Activated CD4-positive, alpha-beta memory T cell treated with anti-CD3 and anti-CD28 coated beads, Interleukin-2, amount 10 ng/mL, durations not matched to agents 7 days and 5 days (primary cell): ENCODE results near the gene RPL27. TPM values are rescaled to one million over a fixed set of nuclear protein-coding genes. Genes with fewer than 3 reads are reported as not detected.

Experiments used
- CTCF ChIA-PET: fragments of 350-600 bp; sonication (Branson Sonifier 250); formaldehyde crosslinking; loops from one replicate; lab custom pipeline; 2021; ENCODE audit warnings: antibody characterized with exemption, inconsistent platforms; lab: Charles Lee
- POLR2A ChIA-PET: fragments of 350-600 bp; sonication (Branson Sonifier 250); formaldehyde crosslinking; loops from one replicate; lab custom pipeline; 2021; ENCODE audit warnings: antibody characterized with exemption; lab: Charles Lee
- DNase-seq: peaks from one replicate; pipeline ENCODE4 v3.0.0-alpha.2; 2020
- H3K27ac Mint-ChIP-seq: one replicate; pipeline ENCODE4 v1.8.0; 2021; ENCODE audit warnings: mild to moderate bottlenecking, mixed read lengths
- H3K27me3 Mint-ChIP-seq: one replicate; pipeline ENCODE4 v1.8.0; 2021; ENCODE audit warnings: mixed read lengths
- H3K36me3 Mint-ChIP-seq: one replicate; pipeline ENCODE4 v1.8.0; 2021; ENCODE audit warnings: low read depth, mixed read lengths
- H3K4me1 Mint-ChIP-seq: one replicate; pipeline ENCODE4 v1.8.0; 2021; ENCODE audit warnings: mixed read lengths
- H3K4me3 Mint-ChIP-seq: one replicate; pipeline ENCODE4 v1.8.0; 2021; ENCODE audit warnings: mild to moderate bottlenecking, mixed read lengths
- H3K9me3 Mint-ChIP-seq: one replicate; pipeline ENCODE4 v1.8.0; 2021; ENCODE audit warnings: mixed read lengths
- total RNA-seq, 2 experiments: library from RNA; stranded (reverse); gene quantifications; one replicate each; pipeline ENCODE4 v1.2.3, GENCODE V29; 2021

Gene RPL27
- total RNA-seq, 2 experiments from 2014 or later: 880 to 892 TPM

GRCh38 chr17:43043307-43043706, 45.1 kb downstream of the RPL27 start:
- ChIA-PET POLR2A (interaction anchor here (1.5 kb wide), 1 partner anchor 37 kb away, joined by 3 read pairs; the partner anchor contains the start of gene IFI35), CTCF (no interaction called here)
- no peak overlapping the region for H3K4me3 Mint-ChIP-seq
- no peaks in the 10 kb centered on the region for H3K9me3 Mint-ChIP-seq
- H3K27ac Mint-ChIP-seq: no peak overlapping the region
- no peaks in the 10 kb centered on the region for H3K4me1 Mint-ChIP-seq
- DNase-seq: no peak
- H3K27me3 Mint-ChIP-seq: no peaks in the 10 kb centered on the region
- peaks cover 38% of the 10 kb centered on the region for H3K36me3 Mint-ChIP-seq

GRCh38 chr17:43044024-43044423, 45.8 kb downstream of the RPL27 start:
- DNase-seq: no peak
- peaks cover 41% of the 10 kb centered on the region for H3K36me3 Mint-ChIP-seq
- H3K27ac Mint-ChIP-seq: no peak overlapping the region
- H3K4me3 Mint-ChIP-seq: no peak overlapping the region
- CTCF ChIA-PET: no interaction called here
- no peaks in the 10 kb centered on the region for H3K27me3 Mint-ChIP-seq
- no peaks in the 10 kb centered on the region for H3K4me1 Mint-ChIP-seq
- POLR2A ChIA-PET: no interaction called here
- no peaks in the 10 kb centered on the region for H3K9me3 Mint-ChIP-seq

GRCh38 chr17:43051969-43052368, 53.8 kb downstream of the RPL27 start:
- Mint-ChIP-seq H3K36me3 (peaks cover 63% of the 10 kb centered on the region), H3K27me3 (no peaks in the 10 kb centered on the region), H3K9me3 (no peaks in the 10 kb centered on the region), H3K4me1 (no peaks in the 10 kb centered on the region), H3K4me3 (no peak overlapping the region), H3K27ac (no peak overlapping the region)
- no peak for DNase-seq
- ChIA-PET POLR2A (no interaction called here), CTCF (no interaction called here)

Other genes starting within 250 kb of the RPL27 start
- not detected for gene RAMP2, start 237.2 kb upstream of the RPL27 start, total RNA-seq
- 10 to 100 TPM; 52.8 to 53.0 TPM for gene VPS25, start 225.0 kb upstream of the RPL27 start, total RNA-seq
- under 1 TPM; 0.18 to 0.20 TPM for gene WNK4, start 217.8 kb upstream of the RPL27 start, total RNA-seq
- gene COA3, start 199.7 kb upstream of the RPL27 start, total RNA-seq: 10 to 100 TPM; 35.1 to 37.0 TPM
- not detected for gene CNTD1, start 199.6 kb upstream of the RPL27 start, total RNA-seq
- 10 to 100 TPM; 95.6 to 96.8 TPM for gene BECN1, start 174.1 kb upstream of the RPL27 start, total RNA-seq
- 100 to 1,000 TPM; 101 to 104 TPM for gene PSME3, start 165.0 kb upstream of the RPL27 start, total RNA-seq
- gene AOC2, start 153.8 kb upstream of the RPL27 start, total RNA-seq: 1 to 10 TPM; 1.0 to 1.1 TPM
- gene AOC3, start 147.2 kb upstream of the RPL27 start, total RNA-seq: under 1 TPM; 0.50 to 0.53 TPM
- not detected for gene G6PC1, start 97.6 kb upstream of the RPL27 start, total RNA-seq
- gene AARSD1, start 34.0 kb upstream of the RPL27 start, total RNA-seq: 10 to 100 TPM; 27.9 to 28.5 TPM
- gene PTGES3L, start 18.3 kb upstream of the RPL27 start, total RNA-seq: under 1 TPM; 0.40 to 0.65 TPM
- gene RUNDC1, start 17.9 kb upstream of the RPL27 start, total RNA-seq: 10 to 100 TPM; 17.1 to 17.3 TPM
- gene IFI35, start 8.4 kb downstream of the RPL27 start, total RNA-seq: 100 to 1,000 TPM; 149 to 154 TPM
- 10 to 100 TPM; 15.0 to 16.6 TPM for gene VAT1, start 24.0 kb downstream of the RPL27 start, total RNA-seq
- not detected for gene RND2, start 26.8 kb downstream of the RPL27 start, total RNA-seq
- gene BRCA1, start 126.9 kb downstream of the RPL27 start, total RNA-seq: 10 to 100 TPM; 62.5 to 66.5 TPM
- 10 to 100 TPM; 68.1 to 69.8 TPM for gene NBR1, start 172.8 kb downstream of the RPL27 start, total RNA-seq
- 10 to 100 TPM; 12.9 to 13.8 TPM for gene TMEM106A, start 213.5 kb downstream of the RPL27 start, total RNA-seq
- under 1 TPM in 1 of 2 experiments, not detected in 1; 0.53 TPM for gene CCDC200, start 230.2 kb downstream of the RPL27 start, total RNA-seq
- 1,000 to 10,000 TPM; 6,842 to 7,042 TPM for gene RNU2-1, start 235.6 kb downstream of the RPL27 start, total RNA-seq